ENCODE results near the gene GAPT. TPM values are rescaled to one million over a fixed set of nuclear protein-coding genes. Genes with fewer than 3 reads are reported as not detected.

Gene GAPT
- total RNA-seq, 4 donors from 2014 or later: 0.57 to 18.2 (median 0.67) TPM; not detected in 1

DNA sequence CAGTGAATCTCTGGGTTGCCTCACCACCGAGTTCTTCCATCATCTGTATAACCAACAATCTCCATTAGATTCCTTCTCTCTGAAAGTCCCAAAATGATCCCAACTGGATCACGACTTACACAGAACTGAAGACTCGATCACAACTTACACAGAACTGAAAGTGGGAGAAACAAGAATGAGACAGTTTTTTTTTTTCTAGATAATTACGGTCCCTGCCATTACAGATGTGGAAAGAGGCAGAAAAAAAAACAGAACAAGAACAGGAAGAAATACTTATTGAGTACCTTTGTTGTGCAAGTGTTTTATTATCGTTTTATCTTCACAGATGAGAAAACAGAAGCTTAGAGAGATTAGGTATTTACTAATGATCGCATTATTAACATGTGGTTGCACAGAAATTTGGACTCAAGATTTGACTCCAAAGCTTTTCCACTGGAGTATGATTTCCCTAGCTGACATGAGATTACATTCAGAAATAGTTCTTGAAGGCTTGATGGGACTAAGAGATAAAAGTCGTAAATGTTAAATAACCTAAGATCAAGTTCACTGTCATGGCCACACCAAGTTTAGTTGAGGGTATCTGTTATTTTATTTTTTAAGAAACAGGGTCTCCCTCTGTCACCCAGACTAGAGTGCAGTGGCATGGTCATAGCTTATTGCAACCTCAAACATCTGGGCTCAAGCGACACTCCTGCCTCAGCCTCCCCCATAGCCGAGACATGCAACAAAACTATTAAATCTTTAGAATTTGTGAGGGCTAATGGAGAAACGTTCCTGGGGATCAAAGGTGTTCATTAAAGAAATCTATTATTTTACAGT is 40.2 kb upstream of the GAPT start:
- Histone ChIP-seq H3K4me1 (no peaks in the 10 kb centered on the region), H3K4me3 (no peak overlapping the region), H3K9me3 (no peaks in the 10 kb centered on the region), H3K36me3 (peaks cover 0 to 13% (median 0%) of the 10 kb centered on the region in 3 donors), H3K27me3 (no peaks in the 10 kb centered on the region), H3K27ac (no peak overlapping the region)
- no peak for TF ChIP-seq POLR2A (IDR thresholded peaks at IDR 0.05)
- TF ChIP-seq, protein P1, sequence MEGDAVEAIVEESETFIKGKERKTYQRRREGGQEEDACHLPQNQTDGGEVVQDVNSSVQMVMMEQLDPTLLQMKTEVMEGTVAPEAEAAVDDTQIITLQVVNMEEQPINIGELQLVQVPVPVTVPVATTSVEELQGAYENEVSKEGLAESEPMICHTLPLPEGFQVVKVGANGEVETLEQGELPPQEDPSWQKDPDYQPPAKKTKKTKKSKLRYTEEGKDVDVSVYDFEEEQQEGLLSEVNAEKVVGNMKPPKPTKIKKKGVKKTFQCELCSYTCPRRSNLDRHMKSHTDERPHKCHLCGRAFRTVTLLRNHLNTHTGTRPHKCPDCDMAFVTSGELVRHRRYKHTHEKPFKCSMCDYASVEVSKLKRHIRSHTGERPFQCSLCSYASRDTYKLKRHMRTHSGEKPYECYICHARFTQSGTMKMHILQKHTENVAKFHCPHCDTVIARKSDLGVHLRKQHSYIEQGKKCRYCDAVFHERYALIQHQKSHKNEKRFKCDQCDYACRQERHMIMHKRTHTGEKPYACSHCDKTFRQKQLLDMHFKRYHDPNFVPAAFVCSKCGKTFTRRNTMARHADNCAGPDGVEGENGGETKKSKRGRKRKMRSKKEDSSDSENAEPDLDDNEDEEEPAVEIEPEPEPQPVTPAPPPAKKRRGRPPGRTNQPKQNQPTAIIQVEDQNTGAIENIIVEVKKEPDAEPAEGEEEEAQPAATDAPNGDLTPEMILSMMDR (IDR thresholded peaks at IDR 0.05): no peak
- no peak for DNase-seq

GRCh38 chr5:58451732-58452565 is 39.3 kb upstream of the GAPT start:
- no peak for DNase-seq
- TF ChIP-seq, protein P1 (IDR thresholded peaks at IDR 0.05): no peak
- no peak for TF ChIP-seq POLR2A (IDR thresholded peaks at IDR 0.05)
- Histone ChIP-seq H3K36me3 (peaks cover 0 to 22% (median 0%) of the 10 kb centered on the region in 3 donors), H3K27ac (no peak overlapping the region), H3K27me3 (no peaks in the 10 kb centered on the region), H3K4me1 (no peaks in the 10 kb centered on the region), H3K9me3 (no peaks in the 10 kb centered on the region), H3K4me3 (no peak overlapping the region)

DNA sequence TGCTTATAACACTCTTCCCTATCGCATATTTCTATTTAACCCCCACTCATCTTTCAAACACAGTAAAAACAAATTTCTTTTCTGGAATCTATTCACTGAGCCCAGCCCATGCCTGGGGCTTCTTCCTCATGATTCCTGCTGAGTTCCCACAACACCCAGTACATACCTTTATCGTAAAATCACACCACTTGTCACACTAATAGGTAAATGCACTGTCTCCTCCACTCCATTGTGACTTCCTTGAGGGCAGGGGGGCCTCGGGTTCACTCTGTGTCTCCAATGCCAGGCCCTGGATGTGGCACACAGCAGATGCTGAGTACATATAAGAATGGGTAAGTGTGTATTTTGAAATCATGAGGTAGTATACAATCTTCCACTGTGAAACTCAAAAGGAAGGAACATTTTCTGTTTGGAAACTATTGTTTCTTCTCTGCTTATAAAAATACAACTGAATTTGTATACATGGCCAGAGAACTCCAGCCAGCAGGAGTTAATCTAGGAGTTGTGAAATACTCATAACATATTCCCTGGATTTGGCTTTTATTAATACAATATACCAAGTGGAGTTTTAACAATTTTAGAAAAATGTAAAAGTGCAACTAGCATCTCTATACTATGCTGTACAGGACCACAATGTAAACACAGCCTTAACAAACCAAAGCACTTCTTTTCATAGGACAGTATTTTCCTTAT is 38.5 kb upstream of the GAPT start:
- H3K27ac ChIP-seq: no peak overlapping the region
- H3K4me1 ChIP-seq: peaks cover 0 to 7% (median 0%) of the 10 kb centered on the region in 4 donors
- no peaks in the 10 kb centered on the region for H3K27me3 ChIP-seq
- peaks cover 0 to 24% (median 0%) of the 10 kb centered on the region in 3 donors for H3K36me3 ChIP-seq
- no peaks in the 10 kb centered on the region for H3K9me3 ChIP-seq
- TF ChIP-seq, protein P1 (IDR thresholded peaks at IDR 0.05): no peak
- TF ChIP-seq POLR2A (IDR thresholded peaks at IDR 0.05): no peak
- no peak for DNase-seq
- H3K4me3 ChIP-seq: no peak overlapping the region

DNA sequence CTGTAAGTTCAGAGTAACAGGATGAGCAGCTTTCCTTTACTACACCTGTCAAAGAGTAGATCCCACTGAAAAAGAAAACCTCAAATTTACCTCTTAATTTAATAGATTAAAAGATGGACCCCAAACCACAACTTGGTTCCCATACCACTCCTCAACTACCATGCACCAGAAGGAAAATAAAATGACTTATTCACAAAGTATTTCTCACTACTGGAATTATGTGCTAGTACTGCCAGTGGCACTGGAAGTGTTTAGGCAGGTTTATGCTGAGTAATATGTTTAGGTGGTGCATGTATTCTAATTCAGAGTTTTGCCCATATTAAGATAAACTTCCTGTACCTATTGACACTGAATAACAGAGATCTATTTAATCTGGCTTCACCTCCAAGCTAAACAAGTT is 37.9 kb upstream of the GAPT start:
- Histone ChIP-seq H3K27me3 (no peaks in the 10 kb centered on the region), H3K4me3 (no peak overlapping the region), H3K9me3 (no peaks in the 10 kb centered on the region), H3K4me1 (peaks cover 0 to 7% (median 0%) of the 10 kb centered on the region in 4 donors), H3K36me3 (peaks cover 0 to 24% (median 0%) of the 10 kb centered on the region in 3 donors), H3K27ac (no peak overlapping the region)
- DNase-seq: no peak
- TF ChIP-seq, protein P1 (IDR thresholded peaks at IDR 0.05): no peak
- no peak for TF ChIP-seq POLR2A (IDR thresholded peaks at IDR 0.05)

GRCh38 chr5:58454025-58454424 is 37.2 kb upstream of the GAPT start:
- H3K27me3 ChIP-seq: no peaks in the 10 kb centered on the region
- no peaks in the 10 kb centered on the region for H3K9me3 ChIP-seq
- peaks cover 0 to 7% (median 0%) of the 10 kb centered on the region in 4 donors for H3K4me1 ChIP-seq
- no peak overlapping the region for H3K4me3 ChIP-seq
- H3K27ac ChIP-seq: no peak overlapping the region
- DNase-seq: no peak
- peaks cover 0 to 24% (median 0%) of the 10 kb centered on the region in 3 donors for H3K36me3 ChIP-seq
- TF ChIP-seq POLR2A (IDR thresholded peaks at IDR 0.05): no peak
- TF ChIP-seq, protein P1 (IDR thresholded peaks at IDR 0.05): no peak
